ENCODE data around the gene LMX1A.

LMX1A gene

DNA sequence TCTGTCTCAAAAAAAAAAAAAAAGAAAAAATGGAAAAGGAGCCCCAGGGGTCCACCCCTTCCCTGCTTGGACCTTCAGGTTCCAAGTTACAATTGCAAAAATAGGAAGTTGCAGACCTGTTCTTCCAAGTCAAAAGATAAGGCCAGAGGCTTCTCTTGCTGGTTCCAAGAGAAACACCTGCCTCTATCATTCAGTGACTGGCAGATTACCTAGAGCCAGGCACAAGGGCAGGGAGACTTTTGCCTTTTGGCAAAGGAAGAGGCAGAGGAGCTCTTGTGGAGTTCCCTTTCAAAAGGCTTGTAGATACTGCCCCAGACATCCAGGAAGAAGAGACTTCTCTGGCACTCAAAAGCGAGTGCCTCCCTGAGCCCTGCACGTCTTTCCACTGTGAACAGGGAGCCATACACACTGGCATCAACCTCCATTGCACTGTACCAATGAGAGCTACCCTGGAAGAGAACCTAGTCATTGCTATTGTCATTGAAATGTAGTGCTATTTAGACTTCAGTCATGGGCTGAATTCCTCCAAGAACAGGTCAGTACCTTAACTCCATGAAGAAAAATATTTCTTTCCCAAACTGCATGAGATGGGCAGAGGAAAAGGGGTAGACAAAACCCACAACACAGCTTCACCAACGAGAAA, 91.2 kb downstream of the LMX1A start:
- DNase-seq (ENCODE audit: low spot score) = no peak

DNA sequence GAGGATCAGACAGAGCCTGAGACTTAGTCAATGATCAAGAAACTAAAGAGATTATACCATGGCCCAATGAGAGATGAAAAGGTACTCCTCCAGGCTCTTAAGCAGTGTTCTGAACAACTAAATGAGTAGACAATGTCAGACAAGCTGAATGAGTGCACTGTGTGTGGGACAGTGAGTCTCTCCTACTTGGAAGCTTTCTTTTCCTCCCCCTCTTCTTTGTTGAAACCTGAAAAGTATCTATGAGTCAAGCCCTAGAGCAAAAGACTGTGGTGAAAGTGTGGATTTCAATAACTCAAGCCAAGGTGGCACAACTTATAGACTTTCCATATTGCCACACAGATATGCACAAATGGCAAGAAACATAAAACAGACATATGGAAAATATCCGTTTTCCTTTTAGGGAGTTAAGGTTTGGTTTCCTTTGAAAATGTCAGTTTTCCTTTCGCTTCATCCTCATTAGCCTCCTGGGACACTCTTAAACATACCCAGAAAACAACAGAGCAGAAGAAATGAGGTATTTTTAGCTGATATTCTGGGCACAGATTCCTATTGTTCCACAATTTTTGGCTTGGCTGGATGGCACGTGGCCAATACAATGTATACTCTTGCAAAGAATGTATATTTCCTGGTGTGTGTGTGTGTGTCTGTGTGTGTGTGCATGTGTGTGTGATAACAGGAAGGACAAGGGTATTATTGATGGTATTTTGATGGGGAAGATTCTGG, 96.6 kb downstream of the LMX1A start:
- no peak for DNase-seq (ENCODE audit: low spot score)

DNA sequence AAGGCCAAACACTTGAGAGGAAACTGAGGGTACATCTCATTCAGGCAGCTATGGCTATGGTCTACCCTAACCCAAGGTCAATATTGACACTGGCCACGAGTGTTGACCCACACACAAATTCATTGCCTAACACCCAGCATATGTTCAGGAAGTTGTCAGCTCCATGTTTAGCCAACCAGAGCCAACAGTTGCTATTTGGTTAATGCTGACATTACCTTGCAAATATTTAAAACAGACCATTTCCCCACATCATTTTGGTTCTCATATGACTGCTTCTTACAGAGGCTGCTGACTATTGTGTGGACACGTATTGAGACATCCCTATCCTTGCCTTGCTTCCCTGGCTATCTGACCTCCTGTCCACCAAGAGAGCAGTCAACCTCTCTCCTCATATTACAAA, 97.3 kb downstream of the LMX1A start:
- no peak for DNase-seq (ENCODE audit: low spot score)

DNA sequence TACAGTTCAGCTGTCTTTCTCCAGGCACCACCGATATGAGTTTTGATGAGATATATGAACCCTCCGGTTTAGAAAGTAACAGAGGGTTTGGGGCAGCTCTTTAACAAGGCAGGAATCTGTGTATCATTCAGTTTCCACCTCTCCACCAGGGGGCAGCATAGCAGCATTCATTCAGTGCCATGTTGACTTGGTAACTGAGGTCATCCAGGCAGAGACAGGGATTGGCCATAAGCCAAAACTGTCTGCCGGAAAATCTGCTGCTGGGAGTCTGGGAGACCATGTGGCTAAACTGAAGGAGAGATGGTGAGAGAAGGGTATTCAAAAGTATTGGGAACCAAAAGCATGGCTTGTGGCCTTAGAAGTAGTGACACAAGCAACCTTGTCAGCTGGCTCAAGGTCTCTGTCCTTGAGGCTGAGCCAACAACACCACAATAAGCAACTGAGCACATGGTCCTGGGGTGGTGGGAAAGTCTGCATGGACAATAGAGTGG, 98.5 kb downstream of the LMX1A start:
- peak; percentile 42 for DNase-seq (ENCODE audit: low spot score)

DNA sequence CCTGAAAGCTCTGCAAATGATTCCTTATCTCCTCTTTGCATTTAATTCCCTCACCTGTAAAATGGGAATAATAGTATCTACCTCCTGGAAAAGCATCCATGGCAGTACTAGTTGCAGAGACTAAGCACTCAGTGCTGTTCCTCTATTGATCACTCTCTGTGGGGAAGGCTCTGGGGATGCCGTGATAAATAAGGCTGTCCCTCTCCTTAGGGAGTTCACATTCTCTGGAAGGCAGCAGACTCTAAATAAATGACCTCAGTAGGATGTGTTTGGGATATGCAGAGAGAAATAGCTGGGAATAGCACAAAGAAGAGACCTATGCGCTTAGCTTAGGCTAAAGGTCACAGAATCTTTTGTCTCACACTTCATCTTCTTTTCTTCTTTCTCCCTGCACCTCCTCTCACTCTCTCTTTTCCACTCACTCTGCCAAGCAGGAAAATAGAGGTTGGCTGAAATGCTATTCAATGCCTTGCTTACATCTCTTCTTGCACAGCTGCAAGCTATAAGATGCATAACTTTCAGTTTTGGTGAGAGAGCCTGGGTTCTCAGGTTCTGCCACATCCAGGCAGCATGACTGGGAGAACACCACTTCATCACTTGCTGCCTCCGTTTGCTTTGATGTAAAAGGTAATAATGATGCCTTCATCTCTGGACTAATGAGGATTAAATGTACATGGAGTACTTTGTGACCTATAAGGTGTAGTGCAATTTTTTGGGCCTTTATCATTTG, 101.5 kb downstream of the LMX1A start:
- no peak for DNase-seq (ENCODE audit: low spot score)

DNA sequence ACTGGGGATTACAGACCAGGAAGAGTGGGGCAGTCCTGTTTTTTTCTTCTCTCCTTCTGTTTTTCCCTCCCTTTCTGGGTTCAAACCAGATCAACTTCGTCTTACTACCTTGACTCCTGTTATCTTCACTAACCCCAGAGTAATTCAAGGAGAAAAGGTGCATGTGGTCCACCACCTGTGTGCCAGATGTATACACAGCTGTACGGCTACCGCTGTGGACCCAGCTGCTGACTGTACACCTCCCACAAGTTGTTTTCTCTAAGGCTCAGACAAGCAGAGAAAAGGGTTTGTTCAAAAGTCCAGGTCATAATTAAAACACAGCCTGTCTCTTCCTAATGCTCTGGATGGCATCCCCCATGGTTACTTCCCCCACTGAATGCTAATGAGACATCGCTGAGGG, 102.1 kb downstream of the LMX1A start:
- no peak for DNase-seq (ENCODE audit: low spot score)

DNA sequence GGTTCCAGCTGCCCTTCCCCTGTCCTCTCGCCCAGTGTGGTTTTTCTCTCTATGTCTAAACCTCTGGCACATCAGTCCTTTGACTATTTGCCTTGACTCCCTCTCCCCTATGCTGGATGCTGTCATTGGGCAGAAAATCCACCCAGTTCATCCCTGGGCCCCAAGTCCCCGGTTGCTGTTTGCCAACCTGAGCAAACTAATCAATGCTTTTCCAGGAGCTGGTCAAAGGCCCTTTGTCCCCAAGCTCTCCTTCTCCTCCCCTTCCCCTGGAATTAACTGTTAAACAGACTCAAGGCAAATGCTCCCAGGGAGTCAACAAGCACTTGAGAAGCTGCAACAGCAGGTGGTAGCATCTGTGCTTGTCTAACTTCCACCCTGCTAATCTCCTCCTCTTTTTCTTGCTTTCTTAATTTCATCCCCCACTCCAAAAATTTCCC, 102.7 kb downstream of the LMX1A start:
- no peak for DNase-seq (ENCODE audit: low spot score)

DNA sequence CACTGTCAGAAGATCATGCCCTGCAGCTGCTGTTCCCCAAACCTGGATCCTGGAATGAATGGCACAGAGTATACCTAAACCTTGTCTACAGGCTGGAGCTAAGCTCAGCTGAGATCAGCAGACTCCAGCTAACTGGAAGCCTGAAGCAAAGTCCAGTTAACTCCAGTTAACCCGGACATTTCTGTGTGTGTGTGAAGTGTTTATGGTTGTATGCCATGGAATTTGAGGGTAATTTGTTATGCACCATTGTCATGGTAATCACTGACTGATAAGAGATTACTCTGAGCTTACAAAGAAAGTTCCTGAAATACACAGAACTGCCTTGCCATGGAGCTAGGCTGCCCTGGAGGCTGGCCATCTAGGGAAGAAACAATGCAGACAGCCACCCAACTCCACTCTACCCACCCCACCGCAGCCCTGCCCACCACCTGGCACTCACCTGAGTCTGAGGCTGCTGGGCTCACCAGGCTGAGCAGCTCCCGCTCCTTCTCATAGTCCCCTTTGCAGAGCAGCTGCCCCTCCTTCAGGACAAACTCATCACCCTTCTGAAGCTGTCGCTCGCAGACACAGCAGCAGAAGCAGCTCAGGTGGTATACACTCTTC, 107.4 kb downstream of the LMX1A start:
- no peak for DNase-seq (ENCODE audit: low spot score)

DNA sequence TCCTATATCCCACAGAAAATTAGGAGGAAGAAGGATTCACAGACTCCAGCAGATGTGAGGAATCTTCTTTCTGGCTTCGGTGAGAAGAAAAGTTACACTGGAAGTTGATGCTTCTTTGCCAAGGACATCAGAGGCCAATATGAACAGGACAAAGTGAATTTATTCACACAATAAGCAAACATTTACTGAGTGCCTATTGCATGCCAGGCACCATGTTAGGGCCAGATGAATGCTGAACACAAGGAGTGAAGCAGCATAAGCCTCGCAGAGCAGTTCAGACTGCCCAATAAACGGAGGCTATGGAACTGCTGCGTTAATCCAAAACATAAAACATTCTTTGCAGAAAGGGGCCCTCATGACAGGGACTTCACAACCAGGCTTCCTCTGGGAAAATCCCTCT, 114.6 kb downstream of the LMX1A start:
- DNase-seq (ENCODE audit: low spot score) = no peak

DNA sequence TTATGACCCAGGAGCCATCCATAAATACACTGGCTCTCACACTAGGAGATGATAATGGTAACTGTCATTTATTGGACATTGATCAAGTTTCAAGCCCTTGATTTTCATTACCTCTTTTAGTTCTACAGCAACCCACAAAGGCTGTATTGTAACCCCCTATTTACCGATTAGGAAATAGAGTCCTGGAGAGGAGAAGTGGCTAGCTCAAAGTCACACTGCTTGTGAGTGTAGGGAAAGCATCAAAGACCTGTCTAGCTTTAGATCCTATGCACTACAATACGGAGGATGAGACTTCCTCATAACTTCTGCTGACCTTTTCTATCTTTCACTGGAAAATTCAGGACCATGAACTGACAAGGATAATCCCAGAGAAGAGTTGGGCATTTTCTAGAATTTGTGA, 115.2 kb downstream of the LMX1A start:
- DNase-seq (ENCODE audit: low spot score) = no peak

DNA sequence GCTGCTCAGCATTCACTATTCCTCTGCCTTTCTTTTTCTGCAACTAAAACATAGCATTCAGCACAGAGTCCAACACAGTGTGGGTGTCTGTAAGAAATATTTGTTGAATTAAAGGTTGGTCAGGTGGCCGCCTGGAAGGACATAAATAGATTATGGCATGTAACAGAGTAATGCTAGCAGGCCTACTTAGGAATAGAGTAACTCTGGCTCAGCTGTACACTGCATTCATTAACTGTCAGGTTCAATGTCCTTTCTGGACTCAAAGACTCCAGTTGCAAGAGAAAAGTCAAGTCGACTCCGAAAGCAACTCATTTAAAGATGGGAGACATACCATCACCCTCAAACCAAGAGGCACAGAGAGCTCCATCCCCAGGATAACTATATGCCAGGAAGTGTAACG, 116.0 kb downstream of the LMX1A start:
- DNase-seq (ENCODE audit: low spot score) = no peak

DNA sequence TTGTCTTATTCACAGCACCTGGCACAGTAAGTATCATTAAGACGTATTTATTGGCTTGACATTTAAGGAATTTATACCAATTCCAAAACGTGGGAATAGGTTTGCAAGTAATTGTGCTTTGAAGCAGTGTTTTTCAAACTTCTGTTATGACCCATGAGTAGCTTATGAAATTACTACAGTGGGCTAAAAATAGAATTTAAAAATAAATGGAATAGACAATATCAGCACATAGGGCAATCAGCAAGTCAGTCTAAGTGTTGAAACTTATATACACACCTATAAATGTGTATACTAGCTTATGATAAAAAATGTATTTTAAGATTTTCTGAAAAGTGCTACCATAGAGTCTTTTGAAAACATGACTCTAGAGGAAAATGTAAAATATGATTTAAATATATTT, 116.6 kb downstream of the LMX1A start:
- no peak for DNase-seq (ENCODE audit: low spot score)

DNA sequence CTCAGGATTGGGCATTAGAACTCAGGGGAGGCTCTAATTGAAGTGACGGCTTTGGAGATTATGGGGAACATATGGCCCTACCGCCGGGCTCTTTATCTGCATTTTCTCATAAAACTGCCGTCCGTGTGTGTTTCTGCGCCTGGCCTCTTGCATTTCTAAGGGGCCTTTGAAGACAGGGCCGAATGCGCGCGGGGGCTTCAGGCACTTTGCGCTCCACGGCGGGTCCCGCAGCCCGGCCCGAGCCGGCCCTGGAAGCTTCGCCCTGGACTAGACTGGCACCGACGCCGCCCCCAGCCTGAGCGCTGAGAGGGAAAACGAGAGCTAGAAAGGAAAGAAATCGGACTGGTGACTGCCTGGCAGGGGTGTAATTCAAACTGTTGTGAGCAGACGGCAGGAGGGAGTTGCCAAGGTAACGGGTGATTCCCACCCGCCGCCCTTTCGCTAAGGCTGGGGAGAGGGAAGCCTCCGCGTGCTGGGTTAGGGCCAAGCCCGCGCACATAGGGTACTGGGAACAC, 120.7 kb downstream of the LMX1A start:
- no peak for DNase-seq (ENCODE audit: low spot score)

DNA sequence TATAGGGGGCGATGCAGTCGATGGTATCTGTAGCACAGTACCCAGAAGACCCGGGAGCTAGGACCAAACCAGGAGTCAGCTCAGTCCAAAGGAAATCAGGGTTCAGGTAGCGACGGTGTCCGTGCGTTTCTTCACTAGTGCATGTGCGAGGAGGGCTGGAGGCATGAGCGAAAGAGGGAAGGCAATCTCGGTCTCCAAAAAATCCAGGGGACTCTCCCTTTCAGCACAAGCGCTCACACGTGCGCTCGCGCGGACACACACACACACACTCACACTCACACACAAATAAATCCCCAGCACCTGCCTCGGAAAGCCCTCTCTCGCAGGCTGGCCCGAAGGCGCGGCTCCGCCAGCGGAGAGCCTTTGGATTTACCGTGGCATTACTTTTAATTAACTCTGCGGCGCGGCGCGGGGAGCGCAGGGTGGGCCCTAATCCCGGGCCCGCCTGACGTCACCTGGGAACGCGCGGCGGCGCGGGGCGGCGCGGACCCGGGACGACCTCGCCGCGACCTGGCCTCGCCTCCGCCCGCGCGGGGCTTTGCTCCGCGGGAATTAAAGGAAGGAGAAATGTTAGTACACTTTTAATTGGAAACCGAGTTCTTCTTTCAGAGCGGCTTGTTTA, 121.2 kb downstream of the LMX1A start:
- no peak for DNase-seq (ENCODE audit: low spot score)

DNA sequence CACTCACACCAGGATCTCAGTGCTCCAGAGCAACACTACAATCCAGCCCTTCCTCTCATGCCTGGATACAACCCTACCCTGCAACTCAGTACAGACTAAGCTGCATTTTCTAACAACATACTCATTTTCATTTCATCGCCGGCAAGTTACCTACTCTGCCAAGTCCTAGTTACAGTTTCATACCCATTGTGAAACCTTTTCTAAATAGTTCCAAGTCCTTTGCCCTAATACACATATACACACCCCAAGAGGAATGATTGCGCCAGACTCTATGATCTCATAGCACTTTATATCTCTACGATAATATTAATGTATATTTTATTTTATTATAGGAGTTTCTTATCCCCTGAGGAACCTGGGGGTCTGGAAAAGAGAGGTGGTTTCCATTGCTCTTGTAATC, 122.4 kb downstream of the LMX1A start:
- DNase-seq (ENCODE audit: low spot score) = no peak

DNA sequence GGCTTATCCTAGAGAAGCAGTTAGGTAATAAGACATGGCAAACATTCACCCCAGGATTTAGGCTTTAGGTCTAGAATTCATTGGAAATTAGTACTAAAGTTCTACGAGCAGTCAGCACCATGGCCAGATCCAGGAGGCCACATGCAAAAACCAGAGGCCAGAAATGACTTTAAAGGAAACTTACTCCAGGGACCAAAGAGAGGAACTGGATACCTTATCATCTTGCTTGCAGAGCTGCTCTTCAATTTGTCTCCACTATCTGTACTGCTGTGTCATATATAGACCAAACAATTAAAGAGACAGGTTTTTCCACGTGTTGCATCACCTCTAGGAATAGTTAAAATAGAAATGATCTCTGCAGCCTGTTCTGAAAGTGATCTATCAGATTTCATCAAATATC, 127.8 kb downstream of the LMX1A start:
- no peak for DNase-seq (ENCODE audit: low spot score)

DNA sequence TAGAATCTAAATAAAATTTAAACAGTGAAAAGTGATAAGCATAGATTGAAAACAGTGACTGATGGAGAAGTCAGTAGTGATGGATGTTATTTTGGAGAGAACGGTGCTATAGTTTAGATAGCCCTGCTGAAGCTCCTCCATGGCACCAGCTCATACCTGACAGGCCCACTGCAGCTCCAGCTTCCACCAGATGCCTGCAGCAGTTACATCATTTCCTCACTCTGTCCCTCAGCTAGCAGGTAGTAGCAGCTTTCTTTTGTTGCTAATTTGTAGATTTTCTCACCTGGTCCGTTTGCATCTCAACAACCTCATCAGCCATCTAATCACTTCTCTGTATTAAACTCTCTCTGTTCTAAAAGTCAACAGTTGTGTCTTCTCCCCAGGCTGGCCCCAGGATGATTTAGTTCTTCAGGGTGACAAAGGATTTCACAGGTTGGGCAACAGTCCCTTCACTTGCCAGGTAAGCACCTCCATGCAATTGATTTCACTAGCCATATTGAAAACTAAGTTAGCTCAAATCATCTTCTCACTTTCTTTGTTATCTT, 128.3 kb downstream of the LMX1A start:
- no peak for DNase-seq (ENCODE audit: low spot score)

DNA sequence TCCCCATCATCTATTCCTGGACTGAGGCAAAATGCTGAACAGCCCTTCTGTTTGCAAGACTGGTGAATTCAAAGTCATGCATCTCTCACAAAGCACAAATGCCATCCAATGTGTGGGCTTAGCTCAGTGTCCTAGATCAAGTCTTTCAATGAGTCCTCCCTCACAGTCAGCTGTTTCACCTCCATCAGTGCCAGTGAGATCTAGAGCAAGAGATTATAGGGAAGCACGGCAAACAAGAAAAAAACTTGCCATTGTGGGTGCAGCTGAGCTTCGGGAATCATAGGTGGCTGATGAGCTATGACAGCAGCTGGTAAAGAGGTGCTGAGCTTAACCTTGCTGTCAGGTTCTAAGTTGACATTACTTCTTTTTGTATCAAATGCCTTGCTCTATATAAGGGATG, 130.2 kb downstream of the LMX1A start:
- DNase-seq (ENCODE audit: low spot score) = no peak

DNA sequence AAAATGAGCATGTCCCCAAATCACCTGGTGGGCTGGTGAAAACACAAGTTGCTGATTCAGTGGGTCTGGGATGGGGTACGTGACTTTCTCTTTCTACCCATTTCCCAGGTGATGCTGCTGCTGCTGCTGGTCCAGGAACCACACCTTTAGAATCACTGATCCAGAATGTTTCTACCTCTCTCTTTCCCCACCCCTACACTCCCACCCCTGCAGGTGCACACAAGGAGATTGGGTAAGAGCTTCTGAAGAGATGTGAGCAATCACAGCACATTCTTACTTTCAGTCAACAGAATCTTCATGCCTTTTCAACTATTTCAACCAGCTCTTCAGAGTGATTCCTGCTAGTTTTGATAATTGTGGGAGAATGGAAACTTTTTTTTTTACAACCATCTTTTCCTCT, 130.9 kb downstream of the LMX1A start:
- no peak for DNase-seq (ENCODE audit: low spot score)

DNA sequence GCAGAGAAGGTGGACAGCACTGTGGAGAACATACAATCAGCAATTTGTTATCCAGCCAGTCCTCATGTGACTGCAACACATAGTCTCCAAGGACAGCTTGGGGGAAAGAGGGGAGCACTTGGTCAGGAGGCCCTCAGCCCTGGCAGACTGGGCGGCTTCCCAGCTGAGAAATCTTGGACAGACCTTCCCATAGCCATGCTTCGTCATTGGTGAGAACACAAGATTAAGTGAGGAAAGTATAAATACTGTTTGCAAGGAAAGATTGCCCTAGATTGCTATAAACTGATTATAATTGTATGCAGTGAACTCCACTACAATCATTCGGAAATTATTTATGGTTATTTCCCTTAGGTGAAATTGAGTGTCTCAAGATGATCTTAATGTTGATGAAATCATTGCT, 131.5 kb downstream of the LMX1A start:
- DNase-seq (ENCODE audit: low spot score) = no peak

DNA sequence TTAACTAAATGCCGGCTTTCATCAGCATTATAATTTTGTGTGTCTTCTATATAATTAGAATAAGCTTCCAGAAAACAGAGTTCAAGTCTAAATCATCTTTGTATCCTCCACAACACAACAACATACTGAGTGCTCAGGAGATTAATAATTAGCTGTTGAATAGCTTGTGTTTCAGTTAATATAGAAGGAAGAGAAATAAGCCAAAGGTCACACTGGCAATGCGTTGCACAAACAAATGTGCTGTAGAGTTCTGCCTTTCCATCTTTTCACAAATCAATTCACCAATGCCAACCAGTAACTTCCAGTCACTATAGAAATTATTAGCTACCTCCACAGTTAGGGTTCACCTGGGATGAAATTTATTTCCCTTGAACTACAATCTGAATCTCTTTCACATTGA, 132.0 kb downstream of the LMX1A start:
- DNase-seq (ENCODE audit: low spot score) = no peak

DNA sequence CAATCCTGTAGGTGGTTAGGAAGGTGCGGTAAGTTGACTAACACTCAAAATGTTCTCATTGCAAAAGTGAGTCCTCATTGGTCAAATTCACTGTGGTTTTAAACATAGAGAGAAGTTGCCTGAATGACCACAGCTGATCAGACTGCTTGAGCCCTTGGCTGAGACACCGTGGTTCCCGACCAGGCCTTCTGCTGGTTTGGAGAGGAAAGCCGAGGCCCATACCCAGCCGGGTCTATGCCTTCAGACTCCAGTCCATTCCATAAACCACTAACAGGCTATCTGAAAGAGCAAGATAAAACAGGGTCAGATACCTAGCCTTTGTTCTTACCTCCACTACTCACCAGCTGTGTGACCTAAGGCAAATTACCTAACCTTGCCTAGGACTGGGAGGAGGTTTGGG, 133.9 kb downstream of the LMX1A start:
- no peak for DNase-seq (ENCODE audit: low spot score)

Measured in globus pallidus (tissue), 1 donor.